ENCODE measurements around the gene SMYD3. TPM values are rescaled to one million over a fixed set of nuclear protein-coding genes. Genes with fewer than 3 reads are reported as not detected.
"Not testable (repeated sequence)": the region's sequence is repeated elsewhere in the genome, so short reads cannot be mapped to it uniquely, and the experiment has no call there.

SMYD3 gene
- total and polyA plus RNA-seq, 9 of the 15 experiments (the other 6 are each of a cell fraction or from before 2014, with no cell fraction given) = 128 to 440 (median 197) TPM

DNA sequence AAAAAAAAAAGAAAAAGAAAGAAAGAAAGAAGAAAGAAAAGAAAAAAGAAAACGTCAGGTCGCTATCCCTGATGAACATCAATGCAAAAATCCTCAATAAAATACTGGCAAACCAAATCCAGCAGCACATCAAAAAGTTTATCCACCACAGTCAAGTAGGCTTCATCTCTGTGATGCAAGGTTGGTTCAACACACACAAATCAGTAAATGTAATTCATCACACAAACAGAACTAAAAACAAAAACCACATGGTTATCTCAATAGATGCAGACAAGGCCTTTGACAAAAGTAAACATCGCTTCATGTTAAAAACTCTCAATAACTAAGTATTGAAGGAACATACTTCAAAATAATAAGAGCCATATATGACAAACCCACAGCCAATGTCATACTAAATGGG, 779.0 kb downstream of the SMYD3 start:
- H3K79me2 ChIP-seq (ENCODE audit: control insufficient read depth, insufficient read depth, low read length); CTCF ChIA-PET (ENCODE audit: low intra/inter-chr PET ratio); in situ Hi-C loops (cut with MboI); H3K27ac ChIP-seq (ENCODE audit: extremely low read depth, low read depth, low read length); H3K9me1 ChIP-seq (ENCODE audit: control insufficient read depth, insufficient read depth, low read length); H3K9ac ChIP-seq (ENCODE audit: insufficient read depth in 1 of 2, low read depth in 2 of 2, low read length in 2 of 2); H3K4me2 ChIP-seq (ENCODE audit: insufficient read depth, low read length); H3K4me1 ChIP-seq (replicated peaks in 1 of 2; ENCODE audit: control insufficient read depth in 2 of 2, insufficient read depth in 2 of 2, low read length in 2 of 2); intact Hi-C loops (cut with micrococcal nuclease); H2AFZ ChIP-seq (ENCODE audit: low read depth, low read length); H3K9me3 ChIP-seq (replicated peaks; ENCODE audit: control insufficient read depth, insufficient read depth, low read depth, low read length); POLR2A ChIA-PET; BruUV-seq (replicated peaks); ATAC-seq; H3K36me3 ChIP-seq (ENCODE audit: control insufficient read depth, insufficient read depth, low read length); H3K27me3 ChIP-seq (ENCODE audit: control insufficient read depth in 2 of 2, insufficient read depth in 2 of 2, low read length in 2 of 2); DNase-seq (ENCODE audit: extremely low read depth in 1 of 4, low spot score in 3 of 4); FAIRE-seq; H4K20me1 ChIP-seq (replicated peaks; ENCODE audit: control insufficient read depth, insufficient read depth, low read length); H3K4me3 ChIP-seq: not testable (repeated sequence)
- peak; percentile 92 for TF ChIP-seq ZNF324 (CRISPR knock-in tag; IDR thresholded peaks at IDR 0.05)
- 13% methylated on average over 2 of the region's 3 CpGs for WGBS (ENCODE audit: insufficient coverage, low coverage, missing lambda C conversion rate)

DNA sequence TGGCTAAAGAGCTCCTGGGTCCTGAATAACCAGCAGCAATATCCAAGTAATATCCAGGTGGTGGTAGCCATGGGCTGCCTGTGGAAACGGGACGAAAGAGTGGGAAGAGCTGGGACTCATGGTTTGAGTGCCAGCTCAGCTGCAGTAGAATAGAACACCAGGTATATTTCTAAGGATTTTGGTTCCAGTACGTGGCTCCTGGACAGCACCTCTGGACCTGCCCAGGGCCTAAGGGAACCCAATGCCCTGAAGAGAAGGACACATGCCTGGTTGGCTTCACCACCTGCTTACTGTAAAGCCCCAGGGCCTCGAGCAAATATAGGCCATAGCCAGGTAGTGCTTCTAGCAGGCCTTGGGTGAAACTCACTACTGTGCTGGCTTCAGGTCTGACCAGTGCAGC, 785.6 kb downstream of the SMYD3 start:
- no peak for FAIRE-seq
- no TSS peak for BruUV-seq (replicated peaks)
- no peaks in the 10 kb centered on the region for H3K4me1 ChIP-seq (replicated peaks in 1 of 2; ENCODE audit: control insufficient read depth in 2 of 2, insufficient read depth in 2 of 2, low read length in 2 of 2)
- H3K4me3 ChIP-seq = no peak overlapping the region
- H3K27ac ChIP-seq (ENCODE audit: extremely low read depth, low read depth, low read length) = no peak overlapping the region
- ATAC-seq = no peak
- no peaks in the 10 kb centered on the region for H3K9me3 ChIP-seq (replicated peaks; ENCODE audit: control insufficient read depth, insufficient read depth, low read depth, low read length)
- in situ Hi-C loops (cut with MboI) (no loop called here), intact Hi-C loops (cut with micrococcal nuclease) (no loop called here)
- peaks cover 0 to 8% of the 10 kb centered on the region in 2 experiments; a peak in 1 of 5 replicates for H3K27me3 ChIP-seq (ENCODE audit: control insufficient read depth in 2 of 2, insufficient read depth in 2 of 2, low read length in 2 of 2)
- H4K20me1 ChIP-seq (replicated peaks; ENCODE audit: control insufficient read depth, insufficient read depth, low read length) = no peaks in the 10 kb centered on the region
- H3K9ac ChIP-seq (ENCODE audit: insufficient read depth in 1 of 2, low read depth in 2 of 2, low read length in 2 of 2) = no peak overlapping the region
- ChIA-PET POLR2A (interaction anchor here (0.6 kb wide), 1 partner anchor 10 kb away, joined by 3 read pairs; no protein-coding TSS in a partner anchor), CTCF (ENCODE audit: low intra/inter-chr PET ratio) (no interaction called here)
- no peaks in the 10 kb centered on the region for H3K36me3 ChIP-seq (ENCODE audit: control insufficient read depth, insufficient read depth, low read length)
- H3K79me2 ChIP-seq (ENCODE audit: control insufficient read depth, insufficient read depth, low read length) = no peaks in the 10 kb centered on the region
- H2AFZ ChIP-seq (ENCODE audit: low read depth, low read length) = no peak overlapping the region
- TF ChIP-seq RBBP5 (IDR thresholded peaks at IDR 0.05; ENCODE audit: borderline replicate concordance, insufficient read depth, low read length, poor library complexity, severe bottlenecking) (no peak), ARHGAP35 (IDR thresholded peaks at IDR 0.05; ENCODE audit: partially characterized antibody) (no peak), ZNF316 (IDR thresholded peaks at IDR 0.05) (no peak), KAT7 (CRISPR knock-in tag; IDR thresholded peaks at IDR 0.05; ENCODE audit: borderline replicate concordance) (no peak)
- no peak for DNase-seq (ENCODE audit: extremely low read depth in 1 of 4, low spot score in 3 of 4)
- H3K9me1 ChIP-seq (ENCODE audit: control insufficient read depth, insufficient read depth, low read length) = no peaks in the 10 kb centered on the region
- no peak overlapping the region for H3K4me2 ChIP-seq (ENCODE audit: insufficient read depth, low read length)
- 5% methylated on average over 4 of the region's 4 CpGs for WGBS (ENCODE audit: insufficient coverage, low coverage, missing lambda C conversion rate)

All from K562 (cell line).